Upper lobe of left lung (tissue), 4 donors: Measurements from ENCODE around the gene DLX5.

Experiments
- EP300 ChIP-seq, 4 donors: sonication (generic); formaldehyde crosslinking; IDR thresholded peaks; one replicate each; pipeline ENCODE4 v1.5.1; 2017; ENCODE audit warnings: antibody characterized with exemption in 4 of 4, control low read depth in 2 of 4
- POLR2A ChIP-seq, 4 donors: fragments of 450-650 bp; IDR thresholded peaks; one replicate each; pipeline ENCODE4 v1.5.1; 2016 to 2017; ENCODE audit warnings: antibody characterized with exemption in 4 of 4, mild to moderate bottlenecking in 2 of 4
- POLR2AphosphoS5 ChIP-seq, 2 donors: sonication (generic); formaldehyde crosslinking; IDR thresholded peaks; one replicate each; pipeline ENCODE4 v1.5.1; 2017; ENCODE audit warnings: antibody characterized with exemption in 2 of 2
- TF ChIP-seq, protein P1 (sequence below), 6 experiments: fragments of 450-650 bp in 4 of 6; fragments of 200-600 bp in 2 of 6; sonication (generic) in 2 of 6; IDR thresholded peaks; one replicate each; pipeline ENCODE4 v1.5.1; 2016 to 2019; ENCODE audit warnings: antibody characterized with exemption in 6 of 6

DNA sequence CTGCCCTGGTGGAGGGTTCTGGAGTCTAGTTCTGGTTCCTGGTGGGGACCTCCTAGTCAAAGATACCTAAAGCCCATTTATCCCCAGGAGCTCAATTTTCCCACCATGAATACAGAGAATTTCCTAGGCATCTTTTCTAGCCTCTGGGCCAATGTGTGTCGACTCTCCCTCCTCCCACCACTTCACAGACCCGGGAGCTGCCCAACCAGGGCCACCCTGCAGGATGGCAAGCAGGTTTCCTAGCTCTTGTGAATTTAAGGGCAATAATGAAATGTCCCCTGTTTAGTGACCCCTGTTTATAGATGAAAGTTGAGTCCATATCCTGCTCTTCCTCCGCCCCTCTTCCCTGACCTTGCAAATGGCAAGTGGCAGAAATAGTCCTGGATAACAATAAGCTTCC lies 9.4 kb downstream of the DLX5 start:
- TF ChIP-seq EP300 (IDR thresholded peaks at IDR 0.05) (no peak), POLR2AphosphoS5 (IDR thresholded peaks at IDR 0.05) (no peak), POLR2A (IDR thresholded peaks at IDR 0.05) (no peak)
- TF ChIP-seq, protein P1, sequence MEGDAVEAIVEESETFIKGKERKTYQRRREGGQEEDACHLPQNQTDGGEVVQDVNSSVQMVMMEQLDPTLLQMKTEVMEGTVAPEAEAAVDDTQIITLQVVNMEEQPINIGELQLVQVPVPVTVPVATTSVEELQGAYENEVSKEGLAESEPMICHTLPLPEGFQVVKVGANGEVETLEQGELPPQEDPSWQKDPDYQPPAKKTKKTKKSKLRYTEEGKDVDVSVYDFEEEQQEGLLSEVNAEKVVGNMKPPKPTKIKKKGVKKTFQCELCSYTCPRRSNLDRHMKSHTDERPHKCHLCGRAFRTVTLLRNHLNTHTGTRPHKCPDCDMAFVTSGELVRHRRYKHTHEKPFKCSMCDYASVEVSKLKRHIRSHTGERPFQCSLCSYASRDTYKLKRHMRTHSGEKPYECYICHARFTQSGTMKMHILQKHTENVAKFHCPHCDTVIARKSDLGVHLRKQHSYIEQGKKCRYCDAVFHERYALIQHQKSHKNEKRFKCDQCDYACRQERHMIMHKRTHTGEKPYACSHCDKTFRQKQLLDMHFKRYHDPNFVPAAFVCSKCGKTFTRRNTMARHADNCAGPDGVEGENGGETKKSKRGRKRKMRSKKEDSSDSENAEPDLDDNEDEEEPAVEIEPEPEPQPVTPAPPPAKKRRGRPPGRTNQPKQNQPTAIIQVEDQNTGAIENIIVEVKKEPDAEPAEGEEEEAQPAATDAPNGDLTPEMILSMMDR (IDR thresholded peaks at IDR 0.05), result no peak
